Mammary microvascular endothelial cell (primary cell): ENCODE results near the gene CLEC18A. TPM values are rescaled to one million over a fixed set of nuclear protein-coding genes. Genes with fewer than 3 reads are reported as not detected.

Experiments used
- total RNA-seq: library from RNA; depleted of rRNA; stranded (reverse); fragments of >200 nt; gene quantifications from 2 replicates; pipeline ENCODE4 v1.2.3, GENCODE V29; 2015

The CLEC18A gene
- total RNA-seq = under 0.01 TPM in 1 of 2 replicates, not detected in the other

DNA sequence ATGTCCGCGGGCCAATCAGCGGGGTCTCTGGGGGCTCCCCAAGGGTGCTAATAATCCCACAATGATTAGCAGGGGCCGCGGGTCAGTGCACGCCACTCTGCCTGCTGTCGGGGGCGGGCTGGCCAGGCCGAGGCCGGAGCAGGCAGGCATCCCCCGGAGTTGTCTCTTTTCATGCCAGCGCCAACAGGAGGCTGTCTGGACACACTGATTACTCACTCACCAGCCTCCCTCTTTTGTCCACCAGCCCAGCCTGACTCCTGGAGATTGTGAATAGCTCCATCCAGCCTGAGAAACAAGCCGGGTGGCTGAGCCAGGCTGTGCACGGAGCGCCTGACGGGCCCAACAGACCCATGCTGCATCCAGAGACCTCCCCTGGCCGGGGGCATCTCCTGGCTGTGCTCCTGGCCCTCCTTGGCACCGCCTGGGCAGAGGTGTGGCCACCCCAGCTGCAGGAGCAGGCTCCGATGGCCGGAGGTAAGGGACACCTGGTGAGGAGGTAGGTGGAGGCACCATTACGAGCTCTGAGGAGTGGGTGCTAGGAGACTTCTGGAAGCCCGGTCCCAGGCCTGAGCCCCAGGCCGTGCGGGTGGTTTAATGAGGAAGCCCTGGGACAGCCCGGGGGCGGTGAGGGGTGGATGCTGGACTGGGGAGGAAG, at the start of gene CLEC18A:
TSS of gene CLEC18A (plus strand) at position 318 of the 655 bp plus-strand sequence. CDS start at position 351, 33 bp downstream.

Other genes with a start within 250 kb of the CLEC18A start
- gene NQO1, start 224.8 kb upstream of the CLEC18A start, total RNA-seq = 523 and 584 TPM in 2 replicates
- gene NOB1, start 196.4 kb upstream of the CLEC18A start, total RNA-seq = 37.6 and 40.2 TPM in 2 replicates
- 30.3 and 30.6 TPM in 2 replicates for gene WWP2, start 189.0 kb upstream of the CLEC18A start, total RNA-seq
- 12.8 and 17.1 TPM in 2 replicates for gene PDPR, start 163.0 kb downstream of the CLEC18A start, total RNA-seq
- gene CLEC18C, start 222.5 kb downstream of the CLEC18A start, total RNA-seq = not detected in 2 replicates